HPDE6-E6E7 (cell line): ENCODE data around the gene PEAK3.
"Not testable (repeated sequence)": the region's sequence is repeated elsewhere in the genome, so short reads cannot be mapped to it uniquely, and the experiment has no call there.

Experiments used
- DNase-seq: peaks from one replicate; pipeline ENCODE4 v3.0.0; 2011; ENCODE audit warnings: missing footprints; ENCODE audit errors: extremely low spot score

The PEAK3 gene

GRCh38 chr19:2288818-2289713 lies 7.1 kb upstream of the PEAK3 start:
- DNase-seq, result no peak

DNA sequence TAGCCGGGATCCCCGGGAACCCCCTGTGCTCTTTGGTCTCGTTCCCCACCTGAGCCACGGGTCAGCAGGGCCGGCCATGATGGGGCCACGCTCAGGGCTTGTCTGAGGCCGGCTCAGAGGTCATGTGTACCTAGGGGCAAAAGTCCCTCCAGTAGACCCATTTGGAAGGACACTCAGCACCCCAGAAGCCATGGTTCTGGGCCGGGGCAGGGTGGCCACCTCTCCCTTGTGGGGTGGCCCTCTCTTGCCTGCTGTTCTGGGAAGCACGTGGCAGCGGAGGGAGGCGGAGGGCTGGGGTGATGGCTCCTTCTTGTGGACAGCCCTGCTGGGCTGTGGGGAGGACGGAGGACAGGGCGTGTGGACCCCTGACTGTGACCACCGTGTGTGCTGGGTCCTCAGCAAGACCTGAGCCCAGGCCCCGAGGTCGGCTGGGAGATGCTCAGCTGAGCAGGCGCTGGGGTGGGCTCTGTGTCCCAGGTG lies 6.4 kb upstream of the PEAK3 start:
- no peak for DNase-seq

GRCh38 chr19:2287585-2288337 lies 5.8 kb upstream of the PEAK3 start:
- DNase-seq, result no peak

DNA sequence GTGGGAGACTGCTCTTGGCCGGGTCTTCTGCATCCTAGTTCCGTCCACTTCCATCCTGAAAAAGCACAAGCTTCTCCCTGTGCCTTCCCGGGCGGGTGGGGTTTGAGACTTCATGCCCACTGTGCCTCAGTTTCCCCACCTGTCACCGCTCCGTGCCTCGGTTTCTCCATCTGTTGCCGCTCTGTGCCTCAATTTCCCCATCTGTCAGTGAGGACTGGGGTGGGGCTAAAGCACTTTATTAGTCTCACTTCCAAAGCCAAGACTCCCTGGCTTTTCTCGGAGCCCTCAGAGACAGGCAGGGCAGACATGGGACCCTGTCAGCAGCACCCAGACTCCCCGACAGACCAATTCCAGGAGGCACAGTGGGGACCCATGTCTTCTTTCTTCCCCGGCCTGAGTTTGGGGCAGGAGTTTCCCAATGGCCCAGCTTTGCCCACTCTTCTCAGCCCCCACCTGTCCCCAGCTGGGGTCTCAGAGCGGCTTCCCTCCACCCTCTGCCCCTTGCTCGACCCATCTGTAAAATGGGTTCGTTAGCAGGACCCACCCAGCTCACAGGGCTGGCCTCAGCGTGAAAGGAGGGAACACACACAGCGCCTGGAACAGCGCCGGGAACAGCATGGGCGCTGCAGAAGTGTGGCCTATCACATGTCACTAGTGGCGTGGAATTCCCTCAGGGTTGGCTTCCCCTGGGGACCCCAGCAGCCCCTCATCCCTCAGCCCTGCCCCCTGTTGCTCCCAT lies 4.6 kb upstream of the PEAK3 start:
- DNase-seq, result no peak

GRCh38 chr19:2283835-2284507 lies 2.0 kb upstream of the PEAK3 start:
- no peak for DNase-seq

DNA sequence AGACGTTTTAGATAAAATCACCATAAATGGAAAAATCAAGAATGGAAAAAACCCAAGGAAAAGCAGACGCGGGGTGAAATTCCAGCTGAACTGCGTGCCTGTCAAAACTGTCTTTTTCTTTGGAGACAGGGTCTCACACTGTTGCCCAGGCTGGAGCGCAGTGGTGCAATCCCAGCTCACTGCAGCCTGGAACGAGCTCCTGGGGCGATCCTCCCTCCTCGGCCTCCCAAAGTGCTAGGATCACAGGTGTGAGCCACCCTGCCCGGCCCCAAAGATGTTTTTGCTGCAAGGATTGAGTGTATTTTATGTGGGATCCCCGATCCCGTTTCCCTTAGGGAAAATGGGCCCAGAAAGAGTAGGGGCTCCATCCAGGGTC lies 875 bp upstream of the PEAK3 start:
- DNase-seq, result no peak

DNA sequence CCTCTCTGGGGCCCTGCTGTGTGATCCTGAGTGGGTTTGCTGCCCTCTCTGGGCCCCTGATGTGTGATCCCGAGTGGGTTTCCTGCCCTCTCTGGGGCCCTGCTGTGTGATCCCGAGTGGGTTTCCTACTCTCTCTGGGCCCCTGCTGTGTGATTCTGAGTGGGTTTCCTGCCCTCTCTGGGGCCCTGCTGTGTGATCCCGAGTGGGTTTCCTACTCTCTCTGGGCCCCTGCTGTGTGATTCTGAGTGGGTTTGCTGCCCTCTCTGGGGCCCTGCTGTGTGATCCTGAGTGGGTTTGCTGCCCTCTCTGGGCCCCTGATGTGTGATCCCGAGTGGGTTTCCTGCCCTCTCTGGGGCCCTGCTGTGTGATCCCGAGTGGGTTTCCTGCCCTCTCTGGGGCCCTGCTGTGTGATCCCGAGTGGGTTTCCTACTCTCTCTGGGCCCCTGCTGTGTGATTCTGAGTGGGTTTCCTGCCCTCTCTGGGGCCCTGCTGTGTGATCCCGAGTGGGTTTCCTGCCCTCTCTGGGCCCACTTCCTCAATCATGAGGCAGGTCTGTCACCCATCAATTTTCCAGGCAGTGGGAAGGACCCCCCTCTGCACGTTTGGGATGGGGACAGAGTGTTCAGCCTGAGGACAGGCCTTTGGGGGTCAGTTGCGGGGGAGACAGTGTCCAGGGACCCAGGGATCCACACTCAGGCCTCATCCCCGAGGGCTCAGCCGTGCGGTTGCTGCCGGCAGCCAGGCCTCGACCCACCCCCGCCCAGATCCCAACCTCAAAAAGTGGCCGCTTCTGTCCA lies 512 bp downstream of the PEAK3 start:
- not testable (repeated sequence) for DNase-seq

DNA sequence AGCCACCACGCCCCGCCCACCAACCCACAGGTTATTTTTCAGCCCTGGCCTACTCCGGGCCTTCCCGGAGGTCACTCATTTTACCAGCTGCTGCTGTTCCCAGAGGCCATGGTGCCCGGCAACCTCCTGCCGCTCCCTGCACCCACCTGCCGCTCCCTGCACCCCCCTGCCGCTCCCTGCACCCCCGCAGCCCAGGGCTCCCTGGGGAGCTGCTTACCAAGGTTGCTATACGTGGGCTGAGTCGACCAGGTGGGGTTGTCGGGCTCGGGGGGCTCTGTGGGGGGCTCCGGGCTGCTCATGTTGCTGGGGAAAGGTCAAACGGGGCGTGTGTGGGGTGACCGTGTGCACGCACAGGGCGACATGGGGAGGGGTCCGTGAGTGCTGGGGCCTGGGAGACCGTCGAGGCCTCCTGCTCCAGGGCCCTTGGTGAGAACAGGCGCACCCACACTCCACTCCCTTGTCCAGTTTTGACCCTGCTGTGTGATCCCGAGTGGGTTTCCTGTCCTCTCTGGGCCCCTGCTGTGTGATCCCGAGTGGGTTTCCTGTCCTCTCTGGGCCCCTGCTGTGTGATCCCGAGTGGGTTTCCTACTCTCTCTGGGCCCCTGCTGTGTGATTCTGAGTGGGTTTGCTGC lies 1.2 kb downstream of the PEAK3 start:
- DNase-seq, result no peak

DNA sequence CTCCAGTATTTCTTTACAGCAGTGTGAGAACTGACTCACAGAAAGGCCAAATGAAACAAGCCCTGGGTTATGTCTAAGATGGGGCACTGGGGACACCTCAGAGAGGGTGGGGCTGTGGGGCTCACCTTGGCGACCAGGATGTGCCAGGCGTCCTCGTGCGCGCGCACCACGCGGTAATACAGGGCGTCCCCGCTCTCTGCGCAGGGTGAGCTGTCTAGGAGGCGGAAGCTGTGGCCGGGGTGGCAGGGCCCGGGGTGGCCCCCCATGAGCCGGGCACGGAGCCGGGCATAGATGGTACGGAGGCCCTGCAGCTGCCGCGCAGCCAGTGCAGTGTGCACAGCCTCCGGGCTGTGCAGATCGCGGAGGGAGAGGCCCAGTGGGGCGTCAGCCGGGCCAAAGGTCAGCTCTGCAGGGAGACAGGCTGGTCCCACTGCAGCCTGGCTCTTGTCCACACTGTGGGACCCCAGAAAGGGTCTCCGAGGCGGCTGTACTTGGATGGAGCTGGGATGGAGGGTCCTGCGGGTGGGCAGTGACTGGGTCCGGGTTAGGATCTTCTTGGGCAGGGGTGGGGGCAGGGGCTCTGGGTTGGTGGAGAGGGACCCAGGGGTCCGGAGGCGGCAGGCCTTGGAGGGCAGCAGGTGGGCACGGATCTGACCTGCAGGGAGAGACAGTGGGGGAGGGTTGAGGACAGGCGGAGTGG lies 3.4 kb downstream of the PEAK3 start:
- DNase-seq, result no peak

DNA sequence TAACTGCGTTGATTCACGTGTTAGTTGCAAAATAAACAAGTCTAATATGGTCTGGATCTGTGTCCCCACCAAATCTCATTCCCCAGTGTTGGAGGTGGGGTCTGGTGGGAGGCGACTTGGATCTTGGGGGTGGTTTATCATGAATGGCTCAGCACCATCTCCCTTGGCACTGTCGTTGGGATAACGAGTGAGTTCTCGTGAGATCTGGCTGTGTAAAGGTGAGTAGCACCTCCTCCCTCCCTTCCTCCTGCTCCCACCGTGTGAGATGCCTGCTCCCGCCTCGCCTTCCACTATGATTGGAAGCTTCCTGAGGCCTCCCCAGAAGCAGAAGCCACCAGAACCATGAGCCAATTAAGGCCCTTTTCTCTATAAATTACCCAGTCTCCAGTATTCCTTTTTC lies 4.8 kb downstream of the PEAK3 start:
- DNase-seq, result no peak

- no peak for DNase-seq
Measured at GRCh38 chr19:2276429-2276986, 5.5 kb downstream of the PEAK3 start.

DNA sequence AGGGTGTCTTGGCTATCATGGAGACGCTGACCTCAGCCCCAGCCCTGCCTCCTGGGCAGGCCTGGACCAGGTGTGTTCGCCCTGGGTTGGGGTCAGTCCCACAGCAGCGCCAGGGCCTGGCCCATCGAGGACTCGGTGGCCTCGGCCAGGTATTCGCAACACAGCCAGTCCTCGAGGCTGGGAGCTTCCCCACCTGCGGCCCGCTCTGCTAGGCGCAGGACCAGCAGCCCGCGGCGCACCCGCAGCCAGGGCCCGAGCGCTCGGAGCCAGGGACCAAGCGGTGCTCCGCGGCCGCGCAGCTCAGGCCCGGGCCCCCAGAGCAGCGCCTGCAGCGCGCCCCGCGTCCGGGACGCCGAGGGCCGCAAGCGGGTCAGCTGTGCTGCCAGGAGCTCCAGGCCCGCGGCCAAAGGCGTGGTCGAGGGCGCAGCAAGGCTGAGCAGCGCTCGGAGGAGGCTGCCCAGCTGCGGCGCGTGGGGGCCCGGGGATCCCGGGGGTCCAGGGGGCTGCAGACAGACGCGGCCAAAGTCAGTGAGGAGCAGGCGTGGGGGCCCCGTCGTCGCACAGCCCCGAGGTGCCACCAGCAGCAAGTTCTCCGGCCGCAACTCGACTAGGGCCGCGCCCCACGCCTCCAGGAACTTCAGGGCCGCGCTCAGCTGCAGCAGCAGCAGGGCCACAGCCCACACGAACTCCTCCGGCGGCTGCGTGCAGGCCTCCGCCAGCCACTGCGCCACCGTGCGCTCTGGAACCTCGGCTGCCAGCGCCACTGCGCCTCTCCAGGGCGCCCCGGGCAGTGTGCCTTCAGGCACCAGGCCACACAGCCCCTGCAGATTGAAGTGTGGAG lies 6.2 kb downstream of the PEAK3 start:
- DNase-seq, result no peak

DNA sequence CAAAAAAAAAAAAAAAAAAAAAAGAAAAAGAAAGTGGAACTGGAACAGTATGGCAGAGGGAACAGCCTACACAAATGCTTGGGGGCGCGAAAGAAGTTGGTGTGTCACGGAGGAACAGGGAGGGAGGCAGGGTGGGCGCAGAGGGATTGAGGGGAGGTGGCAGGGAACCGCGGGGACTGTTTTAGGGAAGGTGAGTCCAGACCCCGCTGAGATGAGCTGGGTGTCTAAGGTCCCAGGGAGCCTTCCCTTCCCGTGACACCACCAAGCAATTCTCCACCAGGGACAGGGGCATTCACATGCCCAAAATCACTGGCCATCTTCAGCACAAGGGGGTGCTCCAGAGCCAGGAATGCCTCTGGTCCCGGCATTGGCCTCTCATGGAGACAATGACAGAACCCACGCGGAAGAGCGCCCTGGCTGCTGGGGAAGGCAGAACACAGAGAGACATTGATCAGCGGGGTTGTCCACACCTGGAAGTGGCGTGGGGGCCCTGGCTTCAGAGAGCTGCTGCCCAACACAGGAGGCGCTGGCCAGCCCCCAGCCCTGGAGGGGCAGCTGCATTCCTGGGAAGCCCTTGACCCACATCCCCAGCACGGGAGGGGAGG lies 6.9 kb downstream of the PEAK3 start:
- peak; percentile 36 for DNase-seq

DNA sequence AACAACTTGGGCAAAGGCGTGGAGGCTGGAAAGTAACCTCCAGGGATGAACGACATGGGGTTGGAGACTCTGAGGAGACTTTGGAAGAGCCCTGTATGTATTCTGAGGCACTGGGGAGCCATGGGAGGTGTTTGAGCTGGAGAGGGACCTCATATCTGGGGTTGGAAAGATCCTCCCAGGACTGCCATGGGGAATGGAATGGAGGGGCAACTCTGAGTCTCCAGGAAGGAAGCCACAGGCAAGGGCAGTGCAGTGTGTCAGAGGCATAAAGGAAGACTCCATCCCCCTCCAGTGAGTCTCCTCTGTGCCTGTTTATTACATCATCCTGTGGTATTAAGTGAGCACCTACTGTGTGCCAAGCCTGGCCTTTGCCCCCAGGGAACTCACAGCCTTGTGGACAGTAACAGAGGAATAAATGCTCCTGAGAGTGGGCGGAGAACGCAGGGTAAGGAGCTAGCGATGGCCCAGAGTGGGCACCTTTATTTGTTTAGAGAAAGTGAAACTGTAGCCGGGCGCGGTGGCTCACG lies 7.7 kb downstream of the PEAK3 start:
- no peak for DNase-seq

GRCh38 chr19:2273356-2274184 lies 8.4 kb downstream of the PEAK3 start:
- DNase-seq, result peak; percentile 61

- no peak for DNase-seq
Measured at GRCh38 chr19:2271234-2272103, 10.5 kb downstream of the PEAK3 start.
